Measurements from ENCODE around the gene ZYG11A. TPM values are rescaled to one million over a fixed set of nuclear protein-coding genes. Genes with fewer than 3 reads are reported as not detected.
A peak's percentile ranks its signal among the peaks of the same experiment; 100 is the strongest.

The ZYG11A gene
- total and polyA plus RNA-seq, 2 of the 13 experiments (the other 11 are each of a cell fraction or from before 2014, with no cell fraction given): not detected

GRCh38 chr1:52927212-52928014 is 84.9 kb downstream of the ZYG11A start, which contains the start of gene SCP2 (continued):
- TF ChIP-seq, protein P1, sequence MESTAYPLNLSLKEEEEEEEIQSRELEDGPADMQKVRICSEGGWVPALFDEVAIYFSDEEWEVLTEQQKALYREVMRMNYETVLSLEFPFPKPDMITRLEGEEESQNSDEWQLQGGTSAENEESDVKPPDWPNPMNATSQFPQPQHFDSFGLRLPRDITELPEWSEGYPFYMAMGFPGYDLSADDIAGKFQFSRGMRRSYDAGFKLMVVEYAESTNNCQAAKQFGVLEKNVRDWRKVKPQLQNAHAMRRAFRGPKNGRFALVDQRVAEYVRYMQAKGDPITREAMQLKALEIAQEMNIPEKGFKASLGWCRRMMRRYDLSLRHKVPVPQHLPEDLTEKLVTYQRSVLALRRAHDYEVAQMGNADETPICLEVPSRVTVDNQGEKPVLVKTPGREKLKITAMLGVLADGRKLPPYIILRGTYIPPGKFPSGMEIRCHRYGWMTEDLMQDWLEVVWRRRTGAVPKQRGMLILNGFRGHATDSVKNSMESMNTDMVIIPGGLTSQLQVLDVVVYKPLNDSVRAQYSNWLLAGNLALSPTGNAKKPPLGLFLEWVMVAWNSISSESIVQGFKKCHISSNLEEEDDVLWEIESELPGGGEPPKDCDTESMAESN (CRISPR knock-in tag; conservative IDR thresholded peaks at IDR 0.05): 0 out of 2 replicates have a peak, but pooled peaks have one; percentile 30
- TF ChIP-seq ZNF574 (CRISPR knock-in tag; IDR thresholded peaks at IDR 0.05) (0 out of 2 replicates have a peak, but pooled peaks have one; percentile 1), ZNF274 (CRISPR knock-in tag; IDR thresholded peaks at IDR 0.05) (peak; percentile 67), U2AF2 (IDR thresholded peaks at IDR 0.05; ENCODE audit: low read depth, low read length) (0 out of 2 replicates have a peak, but pooled peaks have one; percentile 19), ASH2L (IDR thresholded peaks at IDR 0.05; ENCODE audit: insufficient read length, low read depth, low read length) (peak; percentile 53), ZNF30 (CRISPR knock-in tag; IDR thresholded peaks at IDR 0.05) (0 out of 2 replicates have a peak, but pooled peaks have one; percentile 77), KAT2B (IDR thresholded peaks at IDR 0.05; ENCODE audit: borderline replicate concordance, low read depth, low read length) (no peak), ZFYVE20 (CRISPR knock-in tag; IDR thresholded peaks at IDR 0.05; ENCODE audit: borderline replicate concordance, low read depth) (no peak), FIP1L1 (IDR thresholded peaks at IDR 0.05; ENCODE audit: borderline replicate concordance, insufficient read depth, low read depth, low read length) (no peak), ZBTB7A (CRISPR knock-in tag; IDR thresholded peaks at IDR 0.05) (0 out of 2 replicates have a peak, but pooled peaks have one; percentile 46), PAWR (CRISPR knock-in tag; IDR thresholded peaks at IDR 0.05; ENCODE audit: borderline replicate concordance) (no peak), SMAD9 (CRISPR knock-in tag; IDR thresholded peaks at IDR 0.05) (no peak), ZNF234 (CRISPR knock-in tag; conservative IDR thresholded peaks at IDR 0.05) (0 out of 2 replicates have a peak, but pooled peaks have one; percentile 63), ZNF205 (CRISPR knock-in tag; IDR thresholded peaks at IDR 0.05) (no peak), ZNF614 (CRISPR knock-in tag; IDR thresholded peaks at IDR 0.05; ENCODE audit: borderline replicate concordance) (peak; percentile 30; the same call in 1 of the 2 replicates), ZNF781 (CRISPR knock-in tag; IDR thresholded peaks at IDR 0.05; ENCODE audit: borderline replicate concordance, not compliant biosample characterization) (no peak)
- TF ChIP-seq, protein P2, sequence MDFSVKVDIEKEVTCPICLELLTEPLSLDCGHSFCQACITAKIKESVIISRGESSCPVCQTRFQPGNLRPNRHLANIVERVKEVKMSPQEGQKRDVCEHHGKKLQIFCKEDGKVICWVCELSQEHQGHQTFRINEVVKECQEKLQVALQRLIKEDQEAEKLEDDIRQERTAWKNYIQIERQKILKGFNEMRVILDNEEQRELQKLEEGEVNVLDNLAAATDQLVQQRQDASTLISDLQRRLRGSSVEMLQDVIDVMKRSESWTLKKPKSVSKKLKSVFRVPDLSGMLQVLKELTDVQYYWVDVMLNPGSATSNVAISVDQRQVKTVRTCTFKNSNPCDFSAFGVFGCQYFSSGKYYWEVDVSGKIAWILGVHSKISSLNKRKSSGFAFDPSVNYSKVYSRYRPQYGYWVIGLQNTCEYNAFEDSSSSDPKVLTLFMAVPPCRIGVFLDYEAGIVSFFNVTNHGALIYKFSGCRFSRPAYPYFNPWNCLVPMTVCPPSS (IDR thresholded peaks at IDR 0.05): no peak
- TF ChIP-seq, protein P3, sequence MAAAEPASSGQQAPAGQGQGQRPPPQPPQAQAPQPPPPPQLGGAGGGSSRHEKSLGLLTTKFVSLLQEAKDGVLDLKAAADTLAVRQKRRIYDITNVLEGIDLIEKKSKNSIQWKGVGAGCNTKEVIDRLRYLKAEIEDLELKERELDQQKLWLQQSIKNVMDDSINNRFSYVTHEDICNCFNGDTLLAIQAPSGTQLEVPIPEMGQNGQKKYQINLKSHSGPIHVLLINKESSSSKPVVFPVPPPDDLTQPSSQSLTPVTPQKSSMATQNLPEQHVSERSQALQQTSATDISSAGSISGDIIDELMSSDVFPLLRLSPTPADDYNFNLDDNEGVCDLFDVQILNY (CRISPR knock-in tag; conservative IDR thresholded peaks at IDR 0.05): no peak
- TF ChIP-seq, protein P4, sequence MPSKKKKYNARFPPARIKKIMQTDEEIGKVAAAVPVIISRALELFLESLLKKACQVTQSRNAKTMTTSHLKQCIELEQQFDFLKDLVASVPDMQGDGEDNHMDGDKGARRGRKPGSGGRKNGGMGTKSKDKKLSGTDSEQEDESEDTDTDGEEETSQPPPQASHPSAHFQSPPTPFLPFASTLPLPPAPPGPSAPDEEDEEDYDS (CRISPR knock-in tag; IDR thresholded peaks at IDR 0.05): 0 out of 2 replicates have a peak, but pooled peaks have one; percentile 35

All from HepG2 (cell line).